HUES64 (cell line): ENCODE results near the gene PLXNC1.

Experiments used
- H3K27ac ChIP-seq: 2 replicates; pipeline ENCODE4 v1.7.0; 2013; ENCODE audit warnings: low read depth, low read length, inconsistent platforms
- H3K27me3 ChIP-seq: 2 replicates; pipeline ENCODE4 v1.6.1; 2013; ENCODE audit warnings: mild to moderate bottlenecking, low read length; ENCODE audit not compliant: insufficient read depth
- H3K36me3 ChIP-seq: 2 replicates; pipeline ENCODE4 v1.6.1; 2013; ENCODE audit warnings: mild to moderate bottlenecking, low read length; ENCODE audit not compliant: insufficient read depth
- H3K4me1 ChIP-seq: 2 replicates; pipeline ENCODE4 v1.6.1; 2013; ENCODE audit warnings: mild to moderate bottlenecking, low read length, moderate library complexity; ENCODE audit not compliant: insufficient read depth
- H3K4me3 ChIP-seq: 2 replicates; pipeline ENCODE4 v1.5.1; 2013; ENCODE audit warnings: mild to moderate bottlenecking, low read length, moderate library complexity
- H3K9ac ChIP-seq: 2 replicates; pipeline ENCODE4 v1.6.1; 2013; ENCODE audit warnings: mild to moderate bottlenecking, low read depth, low read length
- H3K9me3 ChIP-seq: 2 replicates; pipeline ENCODE4 v1.6.1; 2013; ENCODE audit warnings: low read depth, low read length; ENCODE audit not compliant: insufficient read depth
- WGBS: fragments of 150-250, 120-280 bp; methylation state at CpG from one replicate; pipeline ENCODE4 v1.1.7; 2013; ENCODE audit warnings: missing lambda C conversion rate; 5-methylcytosine and 5-hydroxymethylcytosine counted together

Gene PLXNC1

DNA sequence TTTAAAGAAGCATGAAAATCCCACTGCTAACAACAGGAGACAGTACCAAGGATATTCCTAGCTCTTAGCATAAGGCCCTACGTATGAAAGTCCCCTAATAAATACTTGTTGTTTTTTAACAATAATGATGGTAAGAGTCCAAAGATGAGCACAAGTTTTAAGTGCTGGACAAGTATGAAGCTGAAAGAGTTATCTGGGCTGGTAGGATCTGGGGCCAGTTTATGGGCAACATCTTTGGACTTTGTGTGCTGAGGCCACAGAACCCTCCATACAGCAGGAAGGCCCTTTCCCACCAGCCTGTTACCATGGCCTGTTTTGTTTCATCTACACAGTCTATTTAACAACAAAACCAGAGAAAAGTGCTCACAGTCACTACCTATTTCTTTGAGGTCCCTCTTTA is 12.5 kb upstream of the PLXNC1 start:
- Histone ChIP-seq H3K4me3 (no peak overlapping the region), H3K9me3 (no peaks in the 10 kb centered on the region), H3K9ac (no peak overlapping the region), H3K36me3 (no peaks in the 10 kb centered on the region), H3K27ac (no peak overlapping the region), H3K27me3 (no peaks in the 10 kb centered on the region), H3K4me1 (no peaks in the 10 kb centered on the region)
- 100% methylated on average over 1 of the region's 1 CpG for WGBS

DNA sequence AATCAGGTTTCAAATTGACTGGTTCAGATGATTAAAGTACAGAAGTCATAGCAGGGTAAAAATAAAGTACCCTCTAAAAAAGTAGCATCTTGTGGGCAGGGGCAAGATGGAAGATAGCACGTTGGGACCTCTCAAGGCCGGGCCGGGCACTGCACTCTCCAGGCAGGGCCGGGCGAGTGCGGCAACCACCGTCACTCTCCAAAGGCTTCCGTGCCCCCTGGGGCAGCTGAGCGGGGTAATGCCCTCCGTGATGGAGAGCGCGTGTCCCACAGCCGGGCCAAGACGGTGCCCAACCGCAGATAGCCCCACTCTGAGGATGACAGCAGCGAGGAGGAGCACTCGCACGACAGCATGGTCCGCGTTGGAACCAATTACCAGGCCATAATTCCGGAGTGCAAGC is 8.6 kb upstream of the PLXNC1 start:
- no peaks in the 10 kb centered on the region for H3K36me3 ChIP-seq
- WGBS: 90% methylated on average over 21 of the region's 21 CpGs
- H3K27me3 ChIP-seq: peaks cover 20% of the 10 kb centered on the region
- H3K9ac ChIP-seq: no peak overlapping the region
- no peaks in the 10 kb centered on the region for H3K4me1 ChIP-seq
- H3K27ac ChIP-seq: no peak overlapping the region
- no peaks in the 10 kb centered on the region for H3K9me3 ChIP-seq
- H3K4me3 ChIP-seq: no peak overlapping the region

- Histone ChIP-seq H3K36me3 (no peaks in the 10 kb centered on the region), H3K4me1 (no peaks in the 10 kb centered on the region), H3K9ac (no peak overlapping the region), H3K4me3 (no peak overlapping the region), H3K27me3 (peaks cover 27% of the 10 kb centered on the region), H3K9me3 (no peaks in the 10 kb centered on the region), H3K27ac (no peak overlapping the region)
- WGBS: 85% methylated on average over 13 of the region's 13 CpGs
Observed at GRCh38 chr12:94140556-94140955, 7.8 kb upstream of the PLXNC1 start.

GRCh38 chr12:94141004-94141764 is 7.2 kb upstream of the PLXNC1 start:
- Histone ChIP-seq H3K9me3 (no peaks in the 10 kb centered on the region), H3K4me3 (no peak overlapping the region), H3K27me3 (peaks cover 33% of the 10 kb centered on the region), H3K4me1 (no peaks in the 10 kb centered on the region; the same call in 1 of the 2 replicates), H3K36me3 (no peaks in the 10 kb centered on the region), H3K9ac (no peak overlapping the region), H3K27ac (no peak overlapping the region)
- WGBS: 87% methylated on average over 15 of the region's 15 CpGs

GRCh38 chr12:94141892-94142291 is 6.5 kb upstream of the PLXNC1 start:
- Histone ChIP-seq H3K36me3 (no peaks in the 10 kb centered on the region), H3K9me3 (no peaks in the 10 kb centered on the region), H3K27me3 (peaks cover 41% of the 10 kb centered on the region), H3K4me1 (no peaks in the 10 kb centered on the region; the same call in 1 of the 2 replicates), H3K27ac (no peak overlapping the region), H3K4me3 (no peak overlapping the region), H3K9ac (no peak overlapping the region)
- WGBS: 100% methylated on average over 1 of the region's 3 CpGs

GRCh38 chr12:94143438-94143837 is 4.9 kb upstream of the PLXNC1 start:
- peaks cover 56% of the 10 kb centered on the region for H3K27me3 ChIP-seq
- no peak overlapping the region for H3K9ac ChIP-seq
- no peak overlapping the region for H3K27ac ChIP-seq
- no peaks in the 10 kb centered on the region for H3K9me3 ChIP-seq
- no peak overlapping the region for H3K4me3 ChIP-seq
- 86% methylated on average over 6 of the region's 7 CpGs for WGBS
- no peaks in the 10 kb centered on the region for H3K36me3 ChIP-seq
- H3K4me1 ChIP-seq: no peaks in the 10 kb centered on the region; the same call in 1 of the 2 replicates

GRCh38 chr12:94143951-94144350 is 4.4 kb upstream of the PLXNC1 start:
- WGBS: 89% methylated on average over 5 of the region's 5 CpGs
- no peak overlapping the region for H3K9ac ChIP-seq
- no peak overlapping the region for H3K4me3 ChIP-seq
- no peaks in the 10 kb centered on the region for H3K9me3 ChIP-seq
- H3K27me3 ChIP-seq: peaks cover 61% of the 10 kb centered on the region
- H3K4me1 ChIP-seq: no peaks in the 10 kb centered on the region; the same call in 1 of the 2 replicates
- H3K27ac ChIP-seq: no peak overlapping the region
- no peaks in the 10 kb centered on the region for H3K36me3 ChIP-seq

DNA sequence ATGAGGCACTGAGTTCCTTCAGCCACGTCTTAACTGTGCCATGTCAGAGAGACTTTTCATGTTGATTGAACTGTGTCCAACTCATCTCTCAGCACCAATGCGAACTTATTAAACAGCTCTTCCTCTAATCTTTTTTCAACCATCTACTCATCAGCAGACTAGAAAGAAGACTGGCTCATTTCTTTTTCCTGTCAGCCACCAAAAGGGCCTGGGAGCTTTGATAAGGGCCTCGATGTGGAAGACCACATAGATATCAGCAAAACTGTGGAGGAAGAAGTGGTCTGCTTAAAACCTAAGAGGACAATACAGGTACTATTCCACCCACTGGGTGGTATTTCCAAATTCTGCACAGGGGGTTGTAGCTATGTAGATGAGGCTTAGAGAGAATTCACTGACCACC is 3.6 kb upstream of the PLXNC1 start:
- Histone ChIP-seq H3K4me1 (no peaks in the 10 kb centered on the region; the same call in 1 of the 2 replicates), H3K36me3 (no peaks in the 10 kb centered on the region), H3K4me3 (no peak overlapping the region), H3K9me3 (no peaks in the 10 kb centered on the region), H3K27me3 (peaks cover 69% of the 10 kb centered on the region), H3K9ac (no peak overlapping the region), H3K27ac (no peak overlapping the region)
- 91% methylated on average over 3 of the region's 3 CpGs for WGBS

GRCh38 chr12:94145191-94145983 is 3.0 kb upstream of the PLXNC1 start:
- no peaks in the 10 kb centered on the region; the same call in 1 of the 2 replicates for H3K4me1 ChIP-seq
- H3K9ac ChIP-seq: no peak overlapping the region
- no peaks in the 10 kb centered on the region for H3K36me3 ChIP-seq
- no peak overlapping the region for H3K27ac ChIP-seq
- H3K4me3 ChIP-seq: no peak overlapping the region
- peaks cover 75% of the 10 kb centered on the region for H3K27me3 ChIP-seq
- 86% methylated on average over 12 of the region's 12 CpGs for WGBS
- no peaks in the 10 kb centered on the region for H3K9me3 ChIP-seq

GRCh38 chr12:94146166-94146936 is 2.0 kb upstream of the PLXNC1 start:
- no peak overlapping the region for H3K4me3 ChIP-seq
- 77% methylated on average over 8 of the region's 9 CpGs for WGBS
- peaks cover 85% of the 10 kb centered on the region for H3K27me3 ChIP-seq
- no peak overlapping the region for H3K9ac ChIP-seq
- H3K36me3 ChIP-seq: no peaks in the 10 kb centered on the region
- peaks cover 7% of the 10 kb centered on the region for H3K4me1 ChIP-seq
- no peaks in the 10 kb centered on the region for H3K9me3 ChIP-seq
- no peak overlapping the region for H3K27ac ChIP-seq
